A549 (cell line): ENCODE measurements around the gene LMX1B. TPM values are rescaled to one million over a fixed set of nuclear protein-coding genes. Genes with fewer than 3 reads are reported as not detected.

ENCODE experiments used
- ATAC-seq, 2 experiments: fragments of 200-7000 bp in 1 of 2; fragments of >200 bp in 1 of 2; cut with Nextera tagmentation in 1 of 2; cut with Tn5 transposase in 1 of 2; 3 replicates each; pipeline versions ENCODE4 v1.8.0 to v1.9.1; 2018 to 2020; ENCODE audit warnings: mild to moderate bottlenecking in 1 of 2, moderate library complexity in 1 of 2
- CTCF ChIA-PET: fragments of 300-600 bp; sonication (Branson Sonifier 250); formaldehyde crosslinking; extraction: SDS; loops from one replicate; lab custom pipeline; 2021; ENCODE audit warnings: antibody characterized with exemption, inconsistent platforms; lab: Yijun Ruan, JAX
- POLR2A ChIA-PET: fragments of 350-600 bp; formaldehyde crosslinking; extraction: SDS; loops from one replicate; lab custom pipeline; 2021; ENCODE audit warnings: antibody characterized with exemption, inconsistent platforms; lab: Yijun Ruan, JAX
- DNase-seq, 2 experiments: peaks; one replicate each; pipeline versions ENCODE4 v3.0.0 to v3.0.0-alpha.2; 2011 to 2016; ENCODE audit warnings: low read depth in 1 of 2, low spot score in 1 of 2
- FAIRE-seq: peaks from 2 replicates; lab custom pipeline; 2011; peaks lifted over from hg19 to GRCh38; lab: Jason Lieb, UNC
- H3K27ac ChIP-seq, 2 experiments: fragments of >200 bp; sonication (Bioruptor Twin); formaldehyde crosslinking; 3 replicates each; pipeline ENCODE4 v1.5.1; 2016 to 2017
- H3K4me1 ChIP-seq: fragments of >200 bp; sonication (Bioruptor Twin); formaldehyde crosslinking; 3 replicates; pipeline ENCODE4 v1.6.1; 2016
- H3K4me2 ChIP-seq: fragments of >200 bp; sonication (Bioruptor Twin); formaldehyde crosslinking; 3 replicates; pipeline ENCODE4 v1.6.1; 2016
- H3K4me3 ChIP-seq: fragments of >200 bp; sonication (Bioruptor Twin); formaldehyde crosslinking; 3 replicates; pipeline ENCODE4 v1.5.1; 2016
- H3K9me3 ChIP-seq: fragments of >200 bp; sonication (Bioruptor Twin); formaldehyde crosslinking; 3 replicates; pipeline ENCODE4 v1.6.1; 2016
- EHF ChIP-seq: fragments of 250-450 bp; sonication (Bioruptor Pico); IDR thresholded peaks from 2 replicates; pipeline ENCODE4 v1.5.0; 2020; ENCODE audit warnings: mild to moderate bottlenecking
- EP300 ChIP-seq, 2 experiments: fragments of >200 bp; sonication (Bioruptor Twin); formaldehyde crosslinking; IDR thresholded peaks; 2 replicates in 1 of 2; 3 replicates in 1 of 2; pipeline ENCODE4 v1.6.1; 2016 to 2017
- HDAC2 ChIP-seq: fragments of 200-600 bp; sonication (generic); IDR thresholded peaks from 2 replicates; pipeline ENCODE4 v1.6.1; 2016
- KDM5A ChIP-seq: fragments of 200-600 bp; sonication (generic); IDR thresholded peaks from 2 replicates; pipeline ENCODE4 v1.6.1; 2016; ENCODE audit warnings: antibody characterized with exemption, mild to moderate bottlenecking
- MAFK ChIP-seq: fragments of 450-650 bp; IDR thresholded peaks from 2 replicates; pipeline ENCODE4 v1.6.1; 2014; ENCODE audit not compliant: partially characterized antibody
- MAZ ChIP-seq: fragments of 150-350 bp; IDR thresholded peaks from 2 replicates; pipeline ENCODE4 v1.6.1; 2014; ENCODE audit warnings: antibody characterized with exemption, low read depth, low read length, borderline replicate concordance
- MYC ChIP-seq: IDR thresholded peaks from 2 replicates; pipeline ENCODE4 v1.6.1; 2012; ENCODE audit warnings: mild to moderate bottlenecking, inconsistent platforms, low read length, improper control_type of control experiment, borderline replicate concordance
- RCOR1 ChIP-seq: fragments of 150-350 bp; IDR thresholded peaks from 2 replicates; pipeline ENCODE4 v1.6.1; 2014; ENCODE audit warnings: antibody characterized with exemption, low read length, low read depth
- RFX5 ChIP-seq: fragments of 450-650 bp; IDR thresholded peaks from 2 replicates; pipeline ENCODE4 v1.7.1; 2014; ENCODE audit warnings: antibody characterized with exemption, mild to moderate bottlenecking, moderate library complexity
- SMC3 ChIP-seq: fragments of >200 bp; sonication (Bioruptor Twin); formaldehyde crosslinking; IDR thresholded peaks from 3 replicates; pipeline ENCODE4 v1.6.1; 2018; ENCODE audit warnings: inconsistent platforms
- ZFP36 ChIP-seq: fragments of 450-650 bp; IDR thresholded peaks from 2 replicates; pipeline ENCODE4 v1.6.1; 2014; ENCODE audit warnings: borderline replicate concordance; ENCODE audit not compliant: partially characterized antibody
- WGBS: methylation state at CpG from one replicate; pipeline ENCODE4 v1.1.6; 2017; ENCODE audit errors: missing lambda C conversion rate; 5-methylcytosine and 5-hydroxymethylcytosine counted together
- polyA plus RNA-seq, 4 experiments: library from polyadenylated mRNA; depleted of rRNA in 3 of 4; stranded (reverse); fragments of >200 nt; fragmentation: RNase III in 1 of 4; extraction: RNeasy Plus Mini Kit Qiagen cat#74134 plus additional on column Dnase treatment in 1 of 4; gene quantifications; 2 replicates in 3 of 4; 3 replicates in 1 of 4; pipeline ENCODE4 v1.2.3, GENCODE V29; 2011 to 2017
- TF ChIP-seq, protein P1 (sequence below): fragments of >200 bp; sonication (Bioruptor Twin); formaldehyde crosslinking; IDR thresholded peaks from 3 replicates; pipeline ENCODE4 v1.5.1; 2016
- TF ChIP-seq, protein P2 (sequence below): IDR thresholded peaks from 2 replicates; pipeline ENCODE4 v1.6.1; 2012
- TF ChIP-seq, protein P3 (sequence below): IDR thresholded peaks from 2 replicates; pipeline ENCODE4 v1.6.1; 2012
- TF ChIP-seq, protein P4 (sequence below): fragments of 250-450 bp; sonication (Bioruptor Pico); IDR thresholded peaks from 2 replicates; pipeline ENCODE4 v1.5.0; 2021; ENCODE audit warnings: mild to moderate bottlenecking, moderate library complexity, borderline replicate concordance

LMX1B gene
- polyA plus RNA-seq, 2 of the 4 experiments (the other 2 are of a cell fraction): 0.41 to 0.56 TPM

DNA sequence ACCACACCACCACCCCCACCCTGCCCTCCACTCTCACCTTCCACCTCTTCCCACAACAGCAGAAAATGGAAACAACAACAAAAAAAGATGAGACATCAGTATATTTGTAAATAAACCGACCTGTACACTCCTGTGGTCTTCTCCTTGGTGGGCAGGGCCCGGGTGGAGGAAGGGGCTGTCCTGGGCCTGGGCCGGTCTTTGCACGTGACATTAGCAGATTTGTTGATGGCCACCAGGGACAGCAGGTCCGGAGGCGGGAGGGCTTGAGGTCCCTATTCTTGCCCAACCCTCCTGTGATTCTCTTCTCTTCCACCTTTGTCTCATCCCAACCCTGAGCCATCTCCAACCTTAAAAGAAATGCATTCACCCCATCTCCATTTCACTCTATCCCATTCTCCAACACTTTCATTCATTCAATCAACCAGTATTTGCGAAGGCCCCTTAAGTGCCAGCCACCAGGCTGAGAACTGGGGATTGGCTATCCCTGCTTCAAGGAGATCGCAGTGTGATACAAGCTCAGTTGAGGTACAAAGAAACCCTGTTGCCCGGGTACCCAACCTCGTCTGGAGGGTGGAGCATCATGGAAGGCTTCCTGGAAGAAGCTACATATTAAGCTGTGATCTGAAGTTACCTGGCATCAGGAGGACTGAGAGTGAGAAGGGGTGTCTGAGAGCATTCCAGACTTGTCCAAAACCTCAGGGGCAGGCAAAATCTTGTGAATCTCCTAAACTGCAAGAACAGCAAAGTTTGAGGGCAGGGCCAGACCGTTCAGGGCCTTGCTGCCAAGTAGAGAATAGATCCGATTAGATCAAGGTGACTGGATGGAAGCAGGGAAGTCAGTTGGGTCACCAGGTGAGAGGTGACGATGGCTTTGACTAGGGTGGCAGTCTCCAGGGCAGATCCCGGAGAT is 87.4 kb downstream of the LMX1B start:
- Histone ChIP-seq H3K27ac (no peak overlapping the region), H3K4me3 (no peak overlapping the region), H3K4me1 (peaks cover 12% of the 10 kb centered on the region), H3K9me3 (no peaks in the 10 kb centered on the region), H3K4me2 (no peak overlapping the region)
- no peak for FAIRE-seq
- ChIA-PET POLR2A (no interaction called here), CTCF (interaction anchor here (0.8 to 11.0 kb wide), 9 partner anchors 11 to 92 kb away, joined by 3 to 338 read pairs (median 7); no protein-coding TSS in a partner anchor)
- no peak for DNase-seq
- TF ChIP-seq ZFP36 (peak; percentile 75), EP300 (IDR thresholded peaks at IDR 0.05) (no peak), MAFK (peak; percentile 15)
- no peak for ATAC-seq
- 60% methylated on average over 14 of the region's 14 CpGs for WGBS

DNA sequence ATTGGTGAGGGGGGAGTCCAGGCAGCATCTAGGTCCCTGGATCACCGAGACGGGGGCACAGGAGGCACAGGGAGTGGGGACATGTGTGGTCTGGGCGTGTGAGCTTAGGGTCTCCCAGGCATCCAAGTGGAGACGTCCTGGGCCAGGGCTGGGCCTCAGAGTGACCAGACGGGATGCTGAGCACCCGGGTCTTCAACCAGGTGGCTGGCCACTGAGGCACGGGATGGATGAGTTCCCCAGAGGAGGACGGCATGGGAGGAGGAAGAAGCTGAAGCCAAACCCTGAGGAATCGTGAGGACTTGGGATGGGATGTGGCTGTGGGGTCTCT is 88.0 kb downstream of the LMX1B start:
- WGBS: 68% methylated on average over 9 of the region's 9 CpGs
- DNase-seq (no peak), FAIRE-seq (no peak), ATAC-seq (no peak)
- peaks cover 12% of the 10 kb centered on the region for H3K4me1 ChIP-seq
- H3K4me3 ChIP-seq: no peak overlapping the region
- H3K27ac ChIP-seq: no peak overlapping the region
- H3K9me3 ChIP-seq: no peaks in the 10 kb centered on the region
- CTCF ChIA-PET: interaction anchor here (0.8 to 11.0 kb wide), 10 partner anchors 9 to 103 kb away, joined by 3 to 338 read pairs (median 6); partner anchors contain the start of gene ZBTB43
- TF ChIP-seq, protein P1, sequence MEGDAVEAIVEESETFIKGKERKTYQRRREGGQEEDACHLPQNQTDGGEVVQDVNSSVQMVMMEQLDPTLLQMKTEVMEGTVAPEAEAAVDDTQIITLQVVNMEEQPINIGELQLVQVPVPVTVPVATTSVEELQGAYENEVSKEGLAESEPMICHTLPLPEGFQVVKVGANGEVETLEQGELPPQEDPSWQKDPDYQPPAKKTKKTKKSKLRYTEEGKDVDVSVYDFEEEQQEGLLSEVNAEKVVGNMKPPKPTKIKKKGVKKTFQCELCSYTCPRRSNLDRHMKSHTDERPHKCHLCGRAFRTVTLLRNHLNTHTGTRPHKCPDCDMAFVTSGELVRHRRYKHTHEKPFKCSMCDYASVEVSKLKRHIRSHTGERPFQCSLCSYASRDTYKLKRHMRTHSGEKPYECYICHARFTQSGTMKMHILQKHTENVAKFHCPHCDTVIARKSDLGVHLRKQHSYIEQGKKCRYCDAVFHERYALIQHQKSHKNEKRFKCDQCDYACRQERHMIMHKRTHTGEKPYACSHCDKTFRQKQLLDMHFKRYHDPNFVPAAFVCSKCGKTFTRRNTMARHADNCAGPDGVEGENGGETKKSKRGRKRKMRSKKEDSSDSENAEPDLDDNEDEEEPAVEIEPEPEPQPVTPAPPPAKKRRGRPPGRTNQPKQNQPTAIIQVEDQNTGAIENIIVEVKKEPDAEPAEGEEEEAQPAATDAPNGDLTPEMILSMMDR: no peak
- TF ChIP-seq MAZ (no peak), RCOR1 (no peak), EHF (CRISPR knock-in tag) (no peak), HDAC2 (no peak), ZFP36 (no peak), RFX5 (no peak), SMC3 (no peak), EP300 (IDR thresholded peaks at IDR 0.05) (no peak), KDM5A (no peak), MYC (no peak)
- TF ChIP-seq, protein P2, sequence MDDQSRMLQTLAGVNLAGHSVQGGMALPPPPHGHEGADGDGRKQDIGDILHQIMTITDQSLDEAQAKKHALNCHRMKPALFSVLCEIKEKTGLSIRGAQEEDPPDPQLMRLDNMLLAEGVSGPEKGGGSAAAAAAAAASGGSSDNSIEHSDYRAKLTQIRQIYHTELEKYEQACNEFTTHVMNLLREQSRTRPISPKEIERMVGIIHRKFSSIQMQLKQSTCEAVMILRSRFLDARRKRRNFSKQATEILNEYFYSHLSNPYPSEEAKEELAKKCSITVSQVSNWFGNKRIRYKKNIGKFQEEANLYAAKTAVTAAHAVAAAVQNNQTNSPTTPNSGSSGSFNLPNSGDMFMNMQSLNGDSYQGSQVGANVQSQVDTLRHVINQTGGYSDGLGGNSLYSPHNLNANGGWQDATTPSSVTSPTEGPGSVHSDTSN: no peak
- TF ChIP-seq, protein P3, sequence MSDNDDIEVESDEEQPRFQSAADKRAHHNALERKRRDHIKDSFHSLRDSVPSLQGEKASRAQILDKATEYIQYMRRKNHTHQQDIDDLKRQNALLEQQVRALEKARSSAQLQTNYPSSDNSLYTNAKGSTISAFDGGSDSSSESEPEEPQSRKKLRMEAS: no peak
- TF ChIP-seq, protein P4, sequence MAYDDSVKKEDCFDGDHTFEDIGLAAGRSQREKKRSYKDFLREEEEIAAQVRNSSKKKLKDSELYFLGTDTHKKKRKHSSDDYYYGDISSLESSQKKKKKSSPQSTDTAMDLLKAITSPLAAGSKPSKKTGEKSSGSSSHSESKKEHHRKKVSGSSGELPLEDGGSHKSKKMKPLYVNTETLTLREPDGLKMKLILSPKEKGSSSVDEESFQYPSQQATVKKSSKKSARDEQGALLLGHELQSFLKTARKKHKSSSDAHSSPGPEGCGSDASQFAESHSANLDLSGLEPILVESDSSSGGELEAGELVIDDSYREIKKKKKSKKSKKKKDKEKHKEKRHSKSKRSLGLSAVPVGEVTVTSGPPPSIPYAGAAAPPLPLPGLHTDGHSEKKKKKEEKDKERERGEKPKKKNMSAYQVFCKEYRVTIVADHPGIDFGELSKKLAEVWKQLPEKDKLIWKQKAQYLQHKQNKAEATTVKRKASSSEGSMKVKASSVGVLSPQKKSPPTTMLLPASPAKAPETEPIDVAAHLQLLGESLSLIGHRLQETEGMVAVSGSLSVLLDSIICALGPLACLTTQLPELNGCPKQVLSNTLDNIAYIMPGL (CRISPR knock-in tag): no peak
- POLR2A ChIA-PET: no interaction called here
- H3K4me2 ChIP-seq: no peak overlapping the region
